ENCODE measurements around the gene MAD2L2.

MAD2L2 gene

DNA sequence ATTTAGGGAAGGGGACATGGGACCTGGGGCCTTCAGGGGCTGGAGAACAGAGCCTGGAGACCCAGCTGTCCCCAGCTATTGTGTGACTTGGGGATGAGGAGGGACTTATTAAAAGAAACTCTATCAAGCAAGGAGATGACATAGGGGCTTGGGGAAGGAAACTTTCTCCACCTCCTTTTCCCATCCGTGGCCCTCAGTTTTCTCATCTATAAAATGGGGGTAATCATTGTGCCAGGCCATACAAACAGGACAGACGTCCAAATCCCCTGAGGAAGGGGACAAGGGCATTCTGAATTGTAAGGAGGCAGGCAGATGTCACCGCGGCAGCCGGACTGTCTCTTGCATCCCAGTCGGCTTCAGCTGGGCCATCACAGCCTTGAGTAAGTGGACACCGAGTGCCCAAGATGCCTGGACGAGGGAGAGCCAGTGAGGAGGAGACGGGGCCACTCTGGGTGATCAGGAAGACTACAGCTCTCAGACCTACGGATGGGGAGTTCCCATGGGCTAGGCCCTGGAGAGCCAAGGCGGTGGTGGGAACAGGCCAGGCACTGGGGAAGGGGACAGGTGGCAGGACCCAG lies 28.7 kb downstream of the MAD2L2 start:
- DNase-seq = no peak

DNA sequence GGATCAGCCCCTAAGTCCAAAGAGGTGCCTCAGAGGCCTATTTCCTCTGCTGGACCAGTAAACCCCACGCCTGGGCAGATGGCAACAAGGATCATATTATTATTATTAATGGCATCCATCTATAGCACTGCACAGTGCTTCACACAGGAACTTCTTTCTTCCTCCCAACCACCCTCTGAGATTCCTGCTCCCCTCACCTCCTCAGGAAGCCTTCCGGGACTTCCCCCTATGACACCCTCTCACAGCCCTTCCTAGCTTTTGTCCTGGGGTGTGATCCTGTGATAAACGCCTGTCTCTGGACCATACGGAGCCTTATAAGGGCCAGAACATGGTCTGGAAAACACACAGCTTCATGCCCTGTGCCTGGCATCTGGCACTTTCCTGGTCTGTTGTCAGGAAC lies 29.9 kb downstream of the MAD2L2 start:
- no peak for DNase-seq

DNA sequence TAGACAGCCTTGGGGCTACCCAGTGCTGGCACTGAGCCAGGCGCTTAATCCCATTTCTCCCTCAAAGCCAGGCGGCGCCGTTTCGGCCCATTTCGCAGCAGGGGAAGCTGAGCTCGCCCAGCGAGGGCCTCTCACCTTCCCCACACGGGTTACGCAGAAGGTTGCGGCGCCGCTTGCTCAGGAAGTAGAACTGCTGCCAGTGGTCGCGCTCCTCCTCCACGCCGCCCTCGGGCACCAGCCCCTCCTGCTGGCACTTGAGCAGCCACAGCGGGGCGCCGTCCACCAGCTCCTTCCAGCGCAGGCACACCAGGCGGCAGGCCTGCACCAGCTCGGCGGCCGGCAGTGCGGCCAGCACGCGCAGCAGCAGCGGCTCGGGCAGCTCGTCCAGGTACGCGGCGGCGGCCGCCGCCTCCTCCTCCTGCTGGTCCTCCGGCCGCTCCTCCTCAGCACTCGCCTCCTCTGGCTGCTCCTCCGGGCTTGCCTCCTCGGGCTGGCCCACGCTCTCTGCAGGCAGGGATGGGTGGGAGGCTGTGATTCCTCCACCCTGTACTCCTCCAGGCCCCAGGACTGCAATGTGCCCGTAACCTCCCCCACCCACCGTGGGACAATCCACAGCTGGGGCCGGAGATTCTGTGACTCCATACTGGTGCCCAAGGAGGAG lies 30.5 kb downstream of the MAD2L2 start:
- DNase-seq = peak; percentile 79

DNA sequence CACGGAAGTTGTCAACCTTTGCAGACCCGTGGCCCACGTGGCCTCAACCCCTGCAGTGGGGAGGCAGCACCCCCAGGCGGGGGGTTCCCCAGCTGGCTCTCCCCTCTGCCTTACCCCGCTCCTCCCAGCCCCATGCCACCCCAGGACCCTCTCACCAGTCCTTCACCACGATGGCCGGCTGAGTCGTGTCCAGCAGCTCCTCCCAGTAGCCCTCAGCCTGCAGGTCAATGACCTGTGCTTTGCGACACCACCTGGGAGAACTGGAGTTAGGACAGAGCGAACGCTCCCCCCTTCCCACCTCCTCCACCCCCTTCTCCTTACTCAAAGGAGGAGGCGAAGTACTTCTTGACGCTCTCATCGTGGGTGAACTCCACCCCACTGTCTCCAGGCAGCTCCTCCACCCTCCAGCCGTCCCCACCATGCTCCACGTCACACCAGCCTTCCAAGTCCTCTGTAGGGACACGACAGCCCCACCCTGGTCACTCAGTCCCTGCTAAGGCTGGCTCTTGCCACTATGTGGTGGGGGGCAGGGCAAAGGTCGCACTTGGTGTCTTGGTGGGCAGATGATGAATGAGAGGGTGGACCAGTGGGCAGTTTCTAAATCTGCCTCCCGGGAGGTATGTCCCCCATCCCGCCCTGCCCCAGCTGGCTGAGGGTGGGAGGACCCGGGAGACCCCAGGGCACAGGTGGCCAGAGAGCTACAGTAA lies 31.2 kb downstream of the MAD2L2 start:
- no peak for DNase-seq

DNA sequence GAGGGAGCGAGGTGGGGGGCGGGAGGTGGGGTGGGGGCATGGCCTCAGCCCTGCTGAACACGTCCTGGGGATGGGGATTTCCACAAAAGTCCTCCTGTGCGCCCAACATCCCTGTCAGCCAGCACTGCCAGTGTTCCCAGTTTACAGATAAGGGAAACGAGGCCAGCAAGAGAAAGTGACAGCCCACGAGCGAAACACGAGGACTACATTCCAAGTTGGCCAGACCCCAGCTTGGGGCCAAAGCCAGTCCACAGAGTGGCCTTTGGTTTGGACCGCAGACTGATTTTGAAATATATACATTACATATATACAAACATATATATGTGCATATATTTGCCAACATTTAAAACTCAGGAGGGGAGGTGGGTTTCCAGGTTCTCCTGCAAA lies 31.7 kb downstream of the MAD2L2 start:
- DNase-seq = no peak

DNA sequence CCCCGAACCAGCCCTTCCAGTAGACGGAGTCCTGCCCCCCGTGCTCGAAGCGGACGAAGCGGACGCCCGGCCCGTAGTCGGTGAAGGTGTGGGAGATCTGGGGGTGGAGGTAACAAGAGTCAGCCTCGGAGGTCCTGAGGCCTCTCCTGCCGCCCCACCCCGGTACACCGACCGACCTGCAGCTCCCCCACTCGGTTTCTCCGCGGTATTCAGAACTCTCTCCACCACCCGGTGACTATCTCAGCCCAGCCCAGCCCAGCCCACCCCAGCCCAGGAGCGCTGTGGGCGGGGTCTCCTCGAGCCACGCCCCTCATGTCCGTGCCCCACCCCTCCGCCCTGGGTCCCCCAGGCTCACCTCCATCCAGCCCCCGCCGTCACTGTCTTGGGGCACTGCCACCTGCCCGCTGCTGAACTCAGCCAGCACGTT lies 32.2 kb downstream of the MAD2L2 start:
- DNase-seq = peak; percentile 48

DNA sequence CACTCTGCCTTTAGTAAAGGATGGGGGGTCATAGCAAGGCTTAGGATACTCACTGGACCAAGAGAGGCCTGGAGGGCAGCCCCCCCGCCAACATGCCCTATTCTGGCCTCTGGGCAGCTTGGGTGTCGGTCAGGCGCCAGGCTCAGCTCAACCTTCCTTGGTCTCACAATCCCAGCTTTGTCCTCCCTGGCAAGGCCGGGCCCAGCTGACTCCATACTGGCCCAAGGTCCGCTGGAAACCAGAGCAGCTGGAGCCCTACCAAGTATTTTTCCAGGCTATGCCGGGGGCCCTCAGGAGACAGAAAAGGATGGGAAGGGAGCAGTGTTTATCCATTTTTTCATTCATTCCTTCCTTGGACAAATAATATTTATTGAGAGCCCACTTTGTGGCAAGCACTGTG lies 32.9 kb downstream of the MAD2L2 start:
- DNase-seq = no peak

DNA sequence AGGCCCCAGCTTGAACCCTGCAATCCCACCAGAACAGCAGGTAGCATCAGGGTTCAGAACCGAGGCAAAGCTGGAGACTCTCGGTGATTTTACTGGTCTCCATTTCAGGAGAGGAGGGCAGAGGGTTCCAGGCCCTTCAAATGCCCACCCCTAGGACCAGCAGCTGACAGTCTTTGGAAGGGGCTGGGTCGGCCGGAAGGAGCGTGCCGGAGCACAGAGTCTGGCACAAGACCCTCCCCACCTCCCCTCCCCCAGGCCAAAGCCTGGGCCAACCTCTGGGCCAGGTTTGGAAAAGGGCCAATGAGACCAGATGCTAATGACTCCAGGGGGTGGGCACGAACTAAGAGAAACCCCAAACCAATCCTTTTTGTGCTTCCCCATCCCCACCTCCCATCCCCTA lies 33.6 kb downstream of the MAD2L2 start:
- no peak for DNase-seq

DNA sequence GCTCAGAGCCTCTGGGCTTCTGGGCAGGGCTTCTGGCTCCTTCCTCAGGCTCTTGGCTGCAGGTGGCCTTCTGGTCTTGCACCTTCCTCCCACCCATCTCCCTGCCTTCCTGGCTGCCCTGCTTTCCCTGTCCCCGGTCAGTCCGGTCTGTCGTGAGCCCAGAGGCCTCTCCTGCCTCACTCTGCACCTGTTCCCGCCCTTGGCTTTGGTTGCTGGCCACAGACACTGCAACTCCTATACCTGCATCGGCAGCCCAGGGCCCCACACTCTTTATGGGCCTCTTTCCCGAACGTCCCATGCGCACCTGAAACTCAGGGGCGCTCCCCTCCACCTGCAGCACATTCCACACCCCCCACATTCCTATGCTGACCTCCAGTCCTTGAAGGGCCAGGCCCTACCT lies 34.6 kb downstream of the MAD2L2 start:
- DNase-seq = no peak

DNA sequence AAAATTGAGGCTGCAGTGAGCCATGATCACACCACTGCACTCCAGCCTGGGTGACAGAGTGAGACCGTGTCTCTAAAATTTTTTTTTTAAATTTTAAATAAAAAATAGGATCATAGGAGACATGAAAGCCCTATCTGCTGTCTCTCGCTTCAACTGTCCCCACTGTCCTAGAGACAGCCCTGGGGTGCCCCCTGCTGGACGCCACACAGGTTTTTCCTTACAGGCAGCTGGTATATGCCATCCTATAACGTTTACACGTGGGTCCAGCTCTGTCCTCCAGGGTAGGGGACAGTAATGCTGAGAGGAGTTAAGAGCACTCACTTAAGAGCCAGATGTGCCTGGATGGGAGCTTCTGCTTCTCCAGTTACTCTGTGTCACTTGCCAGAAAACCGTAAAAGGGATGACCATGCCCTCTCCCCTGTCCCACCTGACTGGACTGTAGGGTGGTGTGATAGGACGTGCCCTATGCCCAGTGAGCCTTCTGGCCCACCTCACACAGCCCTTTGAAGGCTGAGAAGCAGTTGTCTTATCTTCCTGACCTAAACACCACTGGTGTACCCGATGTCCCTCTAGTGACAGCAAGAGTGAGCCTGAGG lies 35.2 kb downstream of the MAD2L2 start:
- peak; percentile 84 for DNase-seq

DNA sequence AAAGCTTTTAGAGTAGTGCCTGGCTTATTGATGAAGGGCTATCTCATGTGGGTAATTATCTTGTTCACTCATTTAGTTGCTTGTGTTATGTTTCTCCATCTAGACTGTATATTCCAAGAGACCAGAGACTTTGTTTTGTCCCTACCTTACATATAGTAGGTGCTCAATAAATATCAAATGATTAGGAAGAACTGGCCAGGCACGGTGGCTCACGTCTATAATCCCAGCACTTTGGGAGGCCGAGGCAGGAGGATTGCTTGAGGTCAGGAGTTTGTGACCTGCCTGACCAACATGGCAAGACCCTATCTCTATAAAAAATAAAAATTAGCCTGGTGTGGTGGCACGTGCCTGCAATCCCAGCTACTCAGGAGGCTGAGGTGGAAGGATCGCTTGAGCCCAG lies 35.7 kb downstream of the MAD2L2 start:
- no peak for DNase-seq

DNA sequence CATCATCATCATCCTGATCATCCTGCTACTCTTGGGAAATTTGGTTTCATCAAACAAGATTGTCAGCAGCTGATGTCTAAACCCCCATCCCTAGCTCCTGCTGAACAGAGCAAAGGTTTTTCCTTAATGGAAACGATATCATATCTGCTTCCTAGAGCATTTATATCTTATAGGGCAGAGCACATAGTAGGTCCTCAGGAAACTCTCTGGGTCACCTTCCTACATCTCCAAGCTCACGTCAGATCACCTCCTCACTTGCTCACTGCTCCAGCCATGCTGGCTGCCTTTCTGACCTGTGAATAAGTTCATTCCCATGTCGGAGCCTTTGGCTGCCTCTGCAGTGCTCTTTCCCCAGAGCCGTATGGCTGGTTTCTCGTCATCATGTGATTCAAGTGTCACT lies 37.2 kb downstream of the MAD2L2 start:
- DNase-seq = no peak

DNA sequence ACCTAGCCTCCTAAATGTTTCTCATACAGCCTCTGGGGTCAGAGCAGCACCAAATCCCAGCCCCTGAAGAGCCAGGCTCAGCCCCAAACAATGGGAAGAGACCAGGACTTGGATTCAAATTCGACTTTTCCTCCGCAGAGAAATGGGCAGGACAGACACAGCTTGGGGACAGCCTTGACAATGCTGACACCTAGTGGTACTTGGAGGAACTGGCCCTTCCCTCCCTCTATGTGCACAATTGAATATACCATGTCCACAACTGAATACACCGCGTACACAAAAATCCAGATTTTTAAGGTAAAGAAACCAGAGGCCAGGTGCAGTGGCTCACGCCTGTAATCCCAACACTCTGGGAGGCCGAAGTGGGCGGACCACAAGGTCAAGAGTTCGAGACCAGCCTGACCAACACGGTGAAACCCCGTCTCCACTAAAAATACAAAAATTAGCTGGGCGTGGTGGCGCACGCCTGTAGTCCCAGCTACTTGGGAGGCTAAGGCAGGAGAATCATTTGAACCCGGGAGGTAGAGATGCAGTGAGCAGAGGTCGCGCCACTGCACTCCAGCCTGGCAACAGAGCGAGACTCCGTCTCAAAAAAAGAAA lies 38.4 kb downstream of the MAD2L2 start:
- DNase-seq = peak; percentile 70

DNA sequence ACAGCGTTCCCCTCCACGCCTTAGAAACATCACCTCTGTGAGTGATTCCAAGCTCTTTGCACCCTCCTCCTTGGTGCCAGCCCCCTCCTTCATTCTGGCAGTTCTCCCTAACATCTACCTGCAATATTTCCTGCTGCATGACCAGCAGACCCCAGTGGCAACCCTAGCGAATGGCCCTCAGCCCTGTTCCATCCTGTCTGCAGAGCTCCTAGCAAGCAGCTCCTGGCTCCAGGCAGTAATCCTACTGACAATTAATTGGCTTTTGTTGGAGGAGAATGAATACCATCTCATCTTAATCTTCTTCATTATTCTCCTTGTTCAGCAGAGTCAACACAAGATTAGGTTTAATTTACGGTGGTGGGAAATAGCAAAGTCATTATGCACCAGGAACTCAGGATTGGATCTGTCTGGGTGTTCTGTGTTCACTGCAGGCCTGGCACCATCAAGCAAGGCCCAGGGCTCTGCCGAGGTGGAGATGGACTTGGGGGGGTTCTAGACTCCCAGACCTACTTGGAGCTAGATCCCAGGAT lies 39.1 kb downstream of the MAD2L2 start:
- DNase-seq = no peak

DNA sequence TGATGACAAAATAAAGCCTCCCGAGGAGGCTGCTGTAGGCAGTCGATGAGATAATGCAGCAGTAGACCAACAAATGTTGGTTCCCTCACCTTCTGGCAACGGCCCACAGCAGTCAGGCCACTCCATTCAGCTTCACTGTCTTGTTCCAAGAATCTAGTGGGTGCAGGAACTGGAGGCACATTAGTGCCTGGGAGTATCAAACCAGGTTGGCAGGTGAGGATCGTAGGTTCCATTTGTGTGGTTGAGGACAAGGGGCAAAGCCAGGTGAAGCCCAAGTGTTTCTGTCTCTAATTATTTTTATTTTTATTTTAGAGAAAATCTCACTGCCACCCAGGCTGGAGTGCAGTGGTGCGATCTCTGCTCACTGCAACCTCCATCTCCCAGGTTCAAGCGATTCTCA lies 40.0 kb downstream of the MAD2L2 start:
- DNase-seq = no peak

DNA sequence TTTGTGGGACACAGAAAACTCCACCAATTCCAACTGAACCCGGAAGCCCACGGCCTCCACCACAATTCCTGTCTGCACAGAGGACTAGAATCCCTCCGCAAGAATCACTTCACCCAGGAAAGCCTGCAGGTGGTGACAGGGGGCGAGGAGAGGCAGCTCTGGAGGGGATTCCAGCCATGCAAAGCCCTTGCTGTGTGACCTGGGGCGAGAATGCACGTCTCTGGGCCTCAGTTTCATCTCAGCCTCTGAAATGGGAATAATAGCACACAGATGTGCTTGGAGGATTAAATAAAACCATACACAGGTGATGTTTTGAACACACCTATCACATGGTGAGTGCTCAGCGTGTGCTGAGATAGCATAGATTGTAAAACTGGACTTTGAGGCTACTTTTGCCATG lies 40.8 kb downstream of the MAD2L2 start:
- DNase-seq = no peak

DNA sequence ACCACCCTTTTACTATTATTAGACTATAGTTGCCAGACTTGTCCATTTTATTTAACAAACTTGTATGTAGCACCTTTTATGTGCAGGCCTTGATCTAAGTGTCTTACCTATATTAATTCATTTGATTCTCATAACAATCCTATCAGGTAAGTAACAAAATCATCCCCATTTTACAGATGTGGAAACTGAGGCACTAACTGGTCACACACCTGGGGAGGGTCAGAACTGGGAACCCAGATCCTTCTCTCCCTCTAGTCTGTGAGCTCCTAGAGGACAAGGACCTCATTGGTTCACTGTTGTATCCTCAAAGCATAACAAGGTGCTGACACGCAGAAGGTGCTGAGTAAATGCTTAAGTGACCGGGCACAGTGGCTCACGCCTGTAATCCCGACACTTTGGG lies 41.6 kb downstream of the MAD2L2 start:
- no peak for DNase-seq

DNA sequence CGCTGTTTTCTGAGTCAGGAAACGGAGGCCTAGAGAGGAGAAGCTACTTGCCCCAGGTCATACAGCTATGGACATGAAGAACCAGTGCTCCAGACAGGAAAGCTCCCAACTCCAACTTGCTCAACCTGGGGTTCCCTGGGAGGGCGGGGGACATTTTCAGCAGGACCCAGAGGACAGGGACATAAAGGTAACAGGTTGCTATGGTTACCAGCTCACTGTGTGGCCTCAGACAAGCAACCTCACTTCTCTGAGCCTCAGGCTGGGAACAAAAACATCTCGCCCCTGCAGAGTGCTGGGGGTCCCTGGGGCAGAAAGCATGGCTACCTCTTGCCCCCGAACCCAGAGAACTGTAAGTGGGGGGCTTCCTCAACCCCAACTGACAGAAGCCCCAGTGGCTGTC lies 42.8 kb downstream of the MAD2L2 start:
- DNase-seq = no peak

DNA sequence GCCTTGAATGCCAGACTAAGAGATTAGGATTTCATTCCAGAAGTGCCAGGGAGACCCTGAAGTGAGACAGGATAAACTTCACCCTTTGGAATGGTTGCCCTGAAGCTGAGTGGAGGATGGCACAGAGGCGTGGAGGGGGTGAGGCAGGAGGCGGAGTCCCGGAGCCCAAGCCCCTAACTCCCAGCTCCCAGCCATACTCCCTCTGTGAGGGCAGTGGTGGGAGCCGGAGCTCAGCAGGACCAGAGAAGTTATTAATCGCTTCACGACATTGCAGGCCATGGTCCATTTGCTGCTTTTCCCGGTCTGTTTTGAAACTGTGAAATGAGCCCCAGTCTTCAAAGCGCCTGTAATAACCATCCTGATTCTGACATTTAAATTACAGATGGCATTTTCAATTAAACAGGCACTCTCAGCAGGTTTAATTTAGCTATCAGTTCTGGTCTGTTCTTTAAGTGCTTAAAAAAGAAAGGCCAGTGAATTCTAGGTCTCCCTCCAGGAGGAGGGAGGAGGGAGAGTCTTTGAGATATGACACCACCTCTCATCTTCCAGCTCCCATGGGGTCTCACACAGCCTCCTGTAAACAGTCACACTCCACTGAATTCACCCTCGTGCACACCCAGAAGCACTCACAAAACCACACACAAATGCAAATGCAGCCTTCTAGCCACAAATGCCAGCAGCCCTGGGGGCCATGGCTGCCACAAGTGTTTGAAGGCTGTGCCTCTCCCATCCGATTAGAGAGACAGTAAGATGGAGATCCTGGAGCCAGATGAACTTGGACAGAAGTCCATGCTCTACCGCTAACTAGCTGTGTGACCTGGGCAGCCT lies 46.4 kb downstream of the MAD2L2 start:
- no peak for DNase-seq

DNA sequence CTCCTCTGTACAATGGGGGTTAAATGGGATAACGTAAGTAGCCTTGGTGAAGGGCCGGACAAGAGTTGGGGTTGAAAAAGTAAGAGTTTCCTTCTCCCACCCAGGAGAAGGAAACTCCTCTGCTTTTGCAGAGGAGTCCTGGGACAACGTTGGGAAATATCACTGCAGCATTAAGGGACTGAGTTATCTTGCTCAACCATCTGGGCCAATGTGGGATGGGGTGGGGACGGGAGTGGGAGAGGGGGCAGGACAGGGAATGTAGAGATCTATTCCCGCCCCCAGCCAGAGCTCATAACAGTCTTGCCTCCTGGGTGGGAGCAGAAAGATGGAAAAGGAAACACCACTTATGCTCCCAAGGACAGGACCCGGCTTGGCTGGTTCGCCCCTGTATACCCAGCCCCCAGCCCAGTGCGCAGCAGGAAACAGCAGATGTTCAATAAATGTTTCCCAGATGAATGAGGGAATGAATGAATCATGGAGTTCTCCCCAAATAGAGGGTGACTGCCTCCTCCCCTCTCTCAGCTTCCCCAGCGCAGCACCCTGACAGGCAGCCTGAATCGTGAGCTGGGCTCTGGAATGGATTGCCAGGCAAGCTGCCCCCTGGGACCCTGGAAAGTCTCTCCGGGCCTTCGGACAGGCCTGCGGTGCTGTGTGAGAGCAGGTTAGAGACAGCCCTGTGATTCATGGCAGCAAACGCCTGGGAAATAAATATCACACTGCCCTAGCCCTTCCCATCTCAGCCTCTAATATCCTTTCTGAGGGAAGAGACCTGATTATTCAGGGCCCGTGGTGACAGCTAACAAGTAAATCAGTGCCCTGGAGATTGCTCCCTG lies 51.5 kb downstream of the MAD2L2 start:
- no peak for DNase-seq

DNA sequence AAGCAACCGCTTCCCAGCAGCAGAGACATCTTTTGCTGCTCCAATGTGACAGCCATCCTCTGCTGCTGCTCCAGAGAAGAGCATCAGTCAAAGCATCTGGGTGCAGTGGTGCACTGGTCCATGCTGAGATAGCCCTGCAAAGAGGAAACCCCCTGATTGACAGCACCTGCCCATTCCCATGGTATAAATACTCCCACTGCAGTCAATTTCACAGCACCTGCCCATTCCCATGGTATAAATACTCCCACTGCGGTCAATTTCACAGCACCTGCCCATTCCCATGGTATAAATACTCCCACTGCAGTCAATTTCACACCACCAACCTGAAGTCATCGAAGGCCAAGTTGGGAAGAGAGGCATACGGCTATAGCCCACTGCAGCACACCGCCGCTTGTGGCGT lies 52.2 kb downstream of the MAD2L2 start:
- no peak for DNase-seq

DNA sequence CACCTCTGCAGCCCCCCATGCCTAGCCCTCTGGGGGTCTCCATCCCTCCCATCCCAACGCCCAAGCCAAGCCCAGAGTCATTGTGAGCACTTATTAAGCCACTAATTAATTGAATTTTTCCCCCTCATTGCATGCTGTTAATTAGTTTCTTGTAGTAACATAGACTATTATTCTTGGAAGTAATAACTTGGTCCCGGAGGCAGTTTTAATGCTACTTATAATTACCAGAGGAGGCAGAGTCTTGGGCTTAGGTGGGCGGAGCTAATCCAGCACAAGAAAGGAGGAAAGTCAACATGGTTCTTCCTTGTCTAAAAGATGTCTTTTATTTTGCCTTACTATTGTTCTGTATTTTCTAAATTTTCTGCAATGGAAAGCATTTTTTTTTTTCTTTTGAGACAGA lies 54.4 kb downstream of the MAD2L2 start:
- no peak for DNase-seq

Data from activated naive CD4-positive, alpha-beta T cell treated with anti-CD3 and anti-CD28 coated beads, Interleukin-2, amount 50 U/mL, for 16 hours (primary cell).